GM18870 (cell line): ENCODE data around the gene PIK3R6.

Experiments
- ATAC-seq: cut with Tn5 transposase; IDR thresholded peaks from one replicate; pipeline ENCODE4 v1.9.1; 2021; ENCODE audit warnings: moderate library complexity; ENCODE audit not compliant: unreplicated experiment

PIK3R6 gene

GRCh38 chr17:8798846-8799569, 68.5 kb downstream of the PIK3R6 start, which contains the start of gene MFSD6L:
Gene MFSD6L, minus strand, starts transcription at chr17:8799365. Its CDS starts 245 bp downstream, at chr17:8799120.
- ATAC-seq, result no peak

GRCh38 chr17:8798176-8798845, 69.2 kb downstream of the PIK3R6 start:
- no peak for ATAC-seq

- no peak for ATAC-seq
Measured at GRCh38 chr17:8797621-8798175, 69.8 kb downstream of the PIK3R6 start.

GRCh38 chr17:8794636-8795035, 72.8 kb downstream of the PIK3R6 start:
- no peak for ATAC-seq

- ATAC-seq, result no peak
Measured at GRCh38 chr17:8793649-8794048, 73.8 kb downstream of the PIK3R6 start.

GRCh38 chr17:8792646-8793045, 74.8 kb downstream of the PIK3R6 start:
- ATAC-seq, result no peak

- no peak for ATAC-seq
Measured at GRCh38 chr17:8791910-8792270, 75.6 kb downstream of the PIK3R6 start.

- ATAC-seq, result no peak
Measured at GRCh38 chr17:8791248-8791909, 76.1 kb downstream of the PIK3R6 start.

- ATAC-seq, result no peak
Measured at GRCh38 chr17:8789743-8790142, 77.7 kb downstream of the PIK3R6 start.

GRCh38 chr17:8788998-8789397, 78.5 kb downstream of the PIK3R6 start:
- no peak for ATAC-seq

GRCh38 chr17:8785547-8786413, 81.7 kb downstream of the PIK3R6 start:
- no peak for ATAC-seq

GRCh38 chr17:8782176-8782575, 85.3 kb downstream of the PIK3R6 start:
- no peak for ATAC-seq

- ATAC-seq, result no peak
Measured at GRCh38 chr17:8781776-8782175, 85.7 kb downstream of the PIK3R6 start.

GRCh38 chr17:8776881-8777280, 90.6 kb downstream of the PIK3R6 start:
- no peak for ATAC-seq

GRCh38 chr17:8776248-8776647, 91.2 kb downstream of the PIK3R6 start:
- ATAC-seq, result no peak

GRCh38 chr17:8766731-8767130, 100.7 kb downstream of the PIK3R6 start:
- ATAC-seq, result no peak

GRCh38 chr17:8762012-8762411, 105.5 kb downstream of the PIK3R6 start:
- no peak for ATAC-seq

GRCh38 chr17:8758137-8758596, 109.3 kb downstream of the PIK3R6 start, which contains the start of gene SPDYE4:
Gene SPDYE4, minus strand, starts transcription at chr17:8758546. Its CDS starts 164 bp downstream, at chr17:8758382.
- no peak for ATAC-seq

- ATAC-seq, result no peak
Measured at GRCh38 chr17:8757189-8757588, 110.3 kb downstream of the PIK3R6 start.

- ATAC-seq, result no peak
Measured at GRCh38 chr17:8755590-8756255, 111.8 kb downstream of the PIK3R6 start.
